GM21447 (cell line): ENCODE results near the gene COMTD1.
A peak's percentile ranks its signal among the peaks of the same experiment; 100 is the strongest.

Experiments used
- ATAC-seq: cut with Tn5 transposase; IDR thresholded peaks from one replicate; pipeline ENCODE4 v1.9.1; 2021; ENCODE audit not compliant: unreplicated experiment

The COMTD1 gene

GRCh38 chr10:75235375-75236177 lies at the start of gene COMTD1:
Gene COMTD1 (minus strand): TSS chr10:75235957. CDS start chr10:75235928, 29 bp downstream.
- ATAC-seq: peak; percentile 66

- no peak for ATAC-seq
These were observed 48.1 kb upstream of the COMTD1 start for GRCh38 chr10:75283671-75284470.

- ATAC-seq: no peak
These were observed 47.4 kb upstream of the COMTD1 start for GRCh38 chr10:75283078-75283670.

GRCh38 chr10:75281974-75282373 lies 46.2 kb upstream of the COMTD1 start:
- ATAC-seq: no peak

GRCh38 chr10:75280236-75280635 lies 44.5 kb upstream of the COMTD1 start:
- ATAC-seq: no peak

- ATAC-seq: no peak
These were observed 40.5 kb upstream of the COMTD1 start for GRCh38 chr10:75276069-75276872.

GRCh38 chr10:75272896-75273295 lies 37.1 kb upstream of the COMTD1 start:
- no peak for ATAC-seq

GRCh38 chr10:75272094-75272493 lies 36.3 kb upstream of the COMTD1 start:
- ATAC-seq: no peak

- ATAC-seq: no peak
These were observed 33.8 kb upstream of the COMTD1 start for GRCh38 chr10:75269605-75270004.

- no peak for ATAC-seq
These were observed 31.2 kb upstream of the COMTD1 start for GRCh38 chr10:75266945-75267344.

GRCh38 chr10:75265856-75266255 lies 30.1 kb upstream of the COMTD1 start:
- no peak for ATAC-seq

GRCh38 chr10:75263806-75264205 lies 28.0 kb upstream of the COMTD1 start:
- ATAC-seq: no peak

- ATAC-seq: no peak
These were observed 26.3 kb upstream of the COMTD1 start for GRCh38 chr10:75261813-75262705.

- ATAC-seq: no peak
These were observed 25.2 kb upstream of the COMTD1 start for GRCh38 chr10:75260990-75261389.

- no peak for ATAC-seq
These were observed 19.0 kb upstream of the COMTD1 start for GRCh38 chr10:75254739-75255138.

- no peak for ATAC-seq
These were observed 17.8 kb upstream of the COMTD1 start for GRCh38 chr10:75253281-75254220.

- ATAC-seq: no peak
These were observed 15.2 kb upstream of the COMTD1 start for GRCh38 chr10:75250934-75251333.

- no peak for ATAC-seq
These were observed 12.0 kb upstream of the COMTD1 start for GRCh38 chr10:75247797-75248196.

- no peak for ATAC-seq
These were observed 10.7 kb upstream of the COMTD1 start for GRCh38 chr10:75246506-75246905.
